Liver (tissue), 9 donors: Measurements from ENCODE around the gene LSAMP. TPM values are rescaled to one million over a fixed set of nuclear protein-coding genes. Genes with fewer than 3 reads are reported as not detected.

Experiments used
- DNase-seq: peaks from one replicate; pipeline ENCODE4 v3.0.0-alpha.2; 2017; ENCODE audit warnings: low spot score
- H3K27ac ChIP-seq, 2 donors: one replicate each; pipeline ENCODE4 v1.7.0; 2013; ENCODE audit warnings: inconsistent platforms in 2 of 2, low read length in 2 of 2, control low read depth in 1 of 2, low read depth in 1 of 2, mild to moderate bottlenecking in 1 of 2
- H3K27me3 ChIP-seq, 4 donors: one replicate each; pipeline versions ENCODE4 v1.6.1 to v1.7.0; 2013; ENCODE audit warnings: low read length in 3 of 4, inconsistent platforms in 1 of 4, mild to moderate bottlenecking in 1 of 4, moderate library complexity in 1 of 4; ENCODE audit not compliant: control insufficient read depth in 4 of 4, insufficient read depth in 4 of 4
- H3K36me3 ChIP-seq, 4 donors: one replicate each; pipeline versions ENCODE4 v1.6.1 to v1.7.0; 2013; ENCODE audit warnings: low read length in 3 of 4, mild to moderate bottlenecking in 3 of 4, low read depth in 1 of 4, moderate library complexity in 1 of 4; ENCODE audit not compliant: control insufficient read depth in 4 of 4, insufficient read depth in 3 of 4
- H3K4me1 ChIP-seq, 4 donors: one replicate each; pipeline versions ENCODE4 v1.6.1 to v1.7.0; 2013; ENCODE audit warnings: low read length in 3 of 4, mild to moderate bottlenecking in 3 of 4, moderate library complexity in 1 of 4; ENCODE audit not compliant: control insufficient read depth in 4 of 4, insufficient read depth in 4 of 4
- H3K4me3 ChIP-seq, 3 donors: one replicate each; pipeline versions ENCODE4 v1.6.1 to v1.7.0; 2013; ENCODE audit warnings: low read length in 3 of 3, control low read depth in 1 of 3, low read depth in 1 of 3, mild to moderate bottlenecking in 1 of 3
- H3K9ac ChIP-seq, 2 donors: one replicate each; pipeline ENCODE4 v1.7.0; 2013; ENCODE audit warnings: low read length in 2 of 2, mild to moderate bottlenecking in 2 of 2, moderate library complexity in 2 of 2, control low read depth in 1 of 2, low read depth in 1 of 2
- H3K9me3 ChIP-seq, 4 donors: one replicate each; pipeline versions ENCODE4 v1.6.1 to v1.7.0; 2013; ENCODE audit warnings: low read length in 3 of 4; ENCODE audit not compliant: control insufficient read depth in 4 of 4
- FOXA1 ChIP-seq: IDR thresholded peaks from 2 replicates; pipeline ENCODE4 v1.6.1; 2016; ENCODE audit warnings: antibody characterized with exemption
- FOXA2 ChIP-seq: IDR thresholded peaks from 2 replicates; pipeline ENCODE4 v1.6.1; 2016; ENCODE audit warnings: antibody characterized with exemption
- GABPA ChIP-seq, 2 donors: IDR thresholded peaks in 1 of 2; conservative IDR thresholded peaks in 1 of 2; 2 replicates each; pipeline ENCODE4 v1.6.1; 2016; ENCODE audit warnings: antibody characterized with exemption in 2 of 2, mild to moderate bottlenecking in 1 of 2, moderate library complexity in 1 of 2
- HNF4A ChIP-seq, 2 donors: conservative IDR thresholded peaks; 2 replicates each; pipeline ENCODE4 v1.6.1; 2016; ENCODE audit warnings: antibody characterized with exemption in 2 of 2, mild to moderate bottlenecking in 2 of 2
- HNF4G ChIP-seq: IDR thresholded peaks from 2 replicates; pipeline ENCODE4 v1.6.1; 2016; ENCODE audit warnings: antibody characterized with exemption
- JUND ChIP-seq, 2 donors: IDR thresholded peaks; 2 replicates each; pipeline ENCODE4 v1.6.1; 2016; ENCODE audit warnings: antibody characterized with exemption in 2 of 2
- NR2F2 ChIP-seq: IDR thresholded peaks from 2 replicates; pipeline ENCODE4 v1.6.1; 2016; ENCODE audit warnings: antibody characterized with exemption
- RAD21 ChIP-seq, 2 donors: IDR thresholded peaks; 2 replicates each; pipeline ENCODE4 v1.6.1; 2016; ENCODE audit warnings: antibody characterized with exemption in 2 of 2, mild to moderate bottlenecking in 2 of 2
- RXRA ChIP-seq, 2 donors: IDR thresholded peaks; 2 replicates each; pipeline ENCODE4 v1.6.1; 2017 to 2018; ENCODE audit warnings: antibody characterized with exemption in 2 of 2, mild to moderate bottlenecking in 1 of 2
- SP1 ChIP-seq: IDR thresholded peaks from 2 replicates; pipeline ENCODE4 v1.6.1; 2018; ENCODE audit warnings: antibody characterized with exemption, mild to moderate bottlenecking
- WGBS: extraction: QIAGEN DNeasy Blood & Tissue Kit; methylation state at CpG from one replicate; pipeline ENCODE4 v1.1.7; 2013; 5-methylcytosine and 5-hydroxymethylcytosine counted together
- polyA plus RNA-seq, 2 donors: library from polyadenylated mRNA; stranded (reverse) in 1 of 2; unstranded in 1 of 2; fragments of 200-250 nt in 1 of 2; fragments of >200 nt in 1 of 2; fragmentation: Nextera tagmentation in 1 of 2; extraction: Ambion mirVana in 1 of 2; gene quantifications; one replicate each; pipeline versions ENCODE4 v1.2.1 to v1.2.3, GENCODE V29; 2013 to 2015
- total RNA-seq, 2 donors: library from RNA; depleted of rRNA; stranded (reverse); fragments of >200 nt; gene quantifications; one replicate each; pipeline ENCODE4 v1.2.3, GENCODE V29; 2014
- TF ChIP-seq, protein P1 (sequence below): IDR thresholded peaks from 2 replicates; pipeline ENCODE4 v1.6.1; 2016; ENCODE audit warnings: antibody characterized with exemption
- TF ChIP-seq, protein P2 (sequence below): IDR thresholded peaks from 2 replicates; pipeline ENCODE4 v1.6.1; 2016; ENCODE audit warnings: antibody characterized with exemption
- TF ChIP-seq, protein P3 (sequence below): IDR thresholded peaks from 2 replicates; pipeline ENCODE4 v1.6.1; 2016; ENCODE audit warnings: antibody characterized with exemption
- TF ChIP-seq, protein P4 (sequence below): fragments of 150-350 bp; IDR thresholded peaks from 2 replicates; pipeline ENCODE4 v1.5.1; 2017; ENCODE audit warnings: improper control_type of control experiment, low read depth, low read length; ENCODE audit not compliant: missing input control
- donor health status: healthy.
- donor health status: healthy.
- donor health status: healthy.
- donor health status: healthy.
- donor health status: healthy.

LSAMP gene
- total and polyA plus RNA-seq, 4 donors: 0.01 to 0.17 (median 0.06) TPM

DNA sequence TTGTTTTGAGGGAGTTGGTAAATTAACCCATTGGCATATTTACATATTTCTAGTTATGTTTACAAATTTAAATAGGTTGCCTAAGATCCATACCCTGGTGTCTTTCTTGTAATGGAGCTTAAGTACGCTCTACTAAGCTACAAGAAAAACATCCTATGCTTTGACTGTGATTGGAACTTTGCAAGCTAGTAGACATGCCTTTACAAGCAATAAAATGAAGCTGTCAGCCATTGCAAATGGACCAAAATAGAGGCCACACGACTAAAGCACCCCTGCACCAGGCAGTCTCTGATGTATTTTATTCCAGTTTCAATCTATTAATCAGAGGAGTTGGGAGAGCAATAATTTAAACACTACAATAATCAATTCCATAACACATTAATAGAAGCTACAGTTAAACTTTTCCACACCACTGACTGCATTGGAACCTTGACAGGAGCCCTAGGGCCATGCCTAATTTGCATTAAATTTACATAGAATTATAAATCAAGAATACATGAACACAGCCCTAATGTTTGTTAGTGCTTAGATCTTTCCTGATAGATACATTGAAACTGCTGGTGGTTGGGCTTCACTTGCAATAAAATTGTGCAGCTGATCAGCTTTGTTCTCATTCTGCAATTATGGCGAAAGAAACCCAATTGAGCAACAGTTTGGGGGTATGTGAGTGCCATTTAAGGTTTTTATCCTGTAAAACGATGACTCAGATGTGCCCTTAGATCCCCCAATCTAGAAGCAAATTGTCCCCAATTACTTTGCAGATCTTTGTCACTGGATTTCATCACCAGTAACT, 360.1 kb downstream of the LSAMP start:
- Histone ChIP-seq H3K9me3 (no peaks in the 10 kb centered on the region), H3K4me3 (no peak overlapping the region), H3K36me3 (no peaks in the 10 kb centered on the region), H3K27me3 (peaks cover 0 to 3% (median 0%) of the 10 kb centered on the region in 4 donors), H3K9ac (no peak overlapping the region), H3K4me1 (no peaks in the 10 kb centered on the region), H3K27ac (no peak overlapping the region)
- WGBS: 48% methylated on average over 4 of the region's 4 CpGs
- DNase-seq: no peak
- TF ChIP-seq SP1 (no peak), RXRA (IDR thresholded peaks at IDR 0.05) (no peak), NR2F2 (no peak), RAD21 (IDR thresholded peaks at IDR 0.05) (no peak), HNF4G (no peak), HNF4A (conservative IDR thresholded peaks at IDR 0.05) (no peak), JUND (IDR thresholded peaks at IDR 0.05) (no peak), FOXA2 (no peak)
- TF ChIP-seq, protein P1, sequence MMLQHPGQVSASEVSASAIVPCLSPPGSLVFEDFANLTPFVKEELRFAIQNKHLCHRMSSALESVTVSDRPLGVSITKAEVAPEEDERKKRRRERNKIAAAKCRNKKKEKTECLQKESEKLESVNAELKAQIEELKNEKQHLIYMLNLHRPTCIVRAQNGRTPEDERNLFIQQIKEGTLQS: no peak
- TF ChIP-seq, protein P2, sequence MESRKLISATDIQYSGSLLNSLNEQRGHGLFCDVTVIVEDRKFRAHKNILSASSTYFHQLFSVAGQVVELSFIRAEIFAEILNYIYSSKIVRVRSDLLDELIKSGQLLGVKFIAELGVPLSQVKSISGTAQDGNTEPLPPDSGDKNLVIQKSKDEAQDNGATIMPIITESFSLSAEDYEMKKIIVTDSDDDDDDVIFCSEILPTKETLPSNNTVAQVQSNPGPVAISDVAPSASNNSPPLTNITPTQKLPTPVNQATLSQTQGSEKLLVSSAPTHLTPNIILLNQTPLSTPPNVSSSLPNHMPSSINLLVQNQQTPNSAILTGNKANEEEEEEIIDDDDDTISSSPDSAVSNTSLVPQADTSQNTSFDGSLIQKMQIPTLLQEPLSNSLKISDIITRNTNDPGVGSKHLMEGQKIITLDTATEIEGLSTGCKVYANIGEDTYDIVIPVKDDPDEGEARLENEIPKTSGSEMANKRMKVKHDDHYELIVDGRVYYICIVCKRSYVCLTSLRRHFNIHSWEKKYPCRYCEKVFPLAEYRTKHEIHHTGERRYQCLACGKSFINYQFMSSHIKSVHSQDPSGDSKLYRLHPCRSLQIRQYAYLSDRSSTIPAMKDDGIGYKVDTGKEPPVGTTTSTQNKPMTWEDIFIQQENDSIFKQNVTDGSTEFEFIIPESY: no peak
- TF ChIP-seq, protein P3, sequence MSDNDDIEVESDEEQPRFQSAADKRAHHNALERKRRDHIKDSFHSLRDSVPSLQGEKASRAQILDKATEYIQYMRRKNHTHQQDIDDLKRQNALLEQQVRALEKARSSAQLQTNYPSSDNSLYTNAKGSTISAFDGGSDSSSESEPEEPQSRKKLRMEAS: no peak
- TF ChIP-seq, protein P4, sequence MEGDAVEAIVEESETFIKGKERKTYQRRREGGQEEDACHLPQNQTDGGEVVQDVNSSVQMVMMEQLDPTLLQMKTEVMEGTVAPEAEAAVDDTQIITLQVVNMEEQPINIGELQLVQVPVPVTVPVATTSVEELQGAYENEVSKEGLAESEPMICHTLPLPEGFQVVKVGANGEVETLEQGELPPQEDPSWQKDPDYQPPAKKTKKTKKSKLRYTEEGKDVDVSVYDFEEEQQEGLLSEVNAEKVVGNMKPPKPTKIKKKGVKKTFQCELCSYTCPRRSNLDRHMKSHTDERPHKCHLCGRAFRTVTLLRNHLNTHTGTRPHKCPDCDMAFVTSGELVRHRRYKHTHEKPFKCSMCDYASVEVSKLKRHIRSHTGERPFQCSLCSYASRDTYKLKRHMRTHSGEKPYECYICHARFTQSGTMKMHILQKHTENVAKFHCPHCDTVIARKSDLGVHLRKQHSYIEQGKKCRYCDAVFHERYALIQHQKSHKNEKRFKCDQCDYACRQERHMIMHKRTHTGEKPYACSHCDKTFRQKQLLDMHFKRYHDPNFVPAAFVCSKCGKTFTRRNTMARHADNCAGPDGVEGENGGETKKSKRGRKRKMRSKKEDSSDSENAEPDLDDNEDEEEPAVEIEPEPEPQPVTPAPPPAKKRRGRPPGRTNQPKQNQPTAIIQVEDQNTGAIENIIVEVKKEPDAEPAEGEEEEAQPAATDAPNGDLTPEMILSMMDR: no peak

DNA sequence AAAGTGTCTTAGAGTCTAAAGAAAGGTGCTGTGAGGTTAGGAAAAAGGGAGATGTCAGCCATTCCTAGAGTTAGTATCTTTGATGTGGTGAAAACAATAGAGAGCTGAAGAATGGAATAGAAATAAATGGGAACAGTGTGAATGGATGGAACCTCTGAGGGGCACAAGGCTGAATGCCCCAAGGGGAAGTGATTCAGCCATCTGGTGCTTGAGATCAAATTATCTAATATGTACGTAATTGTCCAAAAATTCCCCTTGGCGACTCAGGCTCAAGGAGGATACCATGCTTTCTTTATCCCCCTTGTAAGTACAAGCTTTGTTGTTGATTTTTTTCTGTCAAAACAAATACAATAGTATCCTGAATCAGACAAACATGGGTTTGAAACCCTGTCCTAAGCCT, 361.6 kb downstream of the LSAMP start:
- TF ChIP-seq, protein P4: no peak
- no peak for TF ChIP-seq HNF4A (conservative IDR thresholded peaks at IDR 0.05)
- TF ChIP-seq, protein P3: no peak
- TF ChIP-seq, protein P2: no peak
- TF ChIP-seq RAD21 (IDR thresholded peaks at IDR 0.05): no peak
- TF ChIP-seq FOXA2: no peak
- no peak for TF ChIP-seq HNF4G
- TF ChIP-seq NR2F2: no peak
- TF ChIP-seq, protein P1: no peak
- no peak for TF ChIP-seq FOXA1
- TF ChIP-seq RXRA (IDR thresholded peaks at IDR 0.05): no peak
- no peak for TF ChIP-seq GABPA (IDR thresholded peaks at IDR 0.05 in 1 of 2, conservative IDR thresholded peaks at IDR 0.05 in 1 of 2)
- 78% methylated on average over 2 of the region's 2 CpGs for WGBS
- Histone ChIP-seq H3K27me3 (peaks cover 0 to 3% (median 0%) of the 10 kb centered on the region in 4 donors), H3K36me3 (no peaks in the 10 kb centered on the region), H3K27ac (no peak overlapping the region), H3K9ac (no peak overlapping the region), H3K4me3 (no peak overlapping the region), H3K9me3 (no peaks in the 10 kb centered on the region), H3K4me1 (no peaks in the 10 kb centered on the region)
- no peak for DNase-seq
